ENCODE measurements around the gene VPS51. TPM values are rescaled to one million over a fixed set of nuclear protein-coding genes. Genes with fewer than 3 reads are reported as not detected.

Gene VPS51
- total RNA-seq, 2 experiments from 2014 or later, result 103 TPM

DNA sequence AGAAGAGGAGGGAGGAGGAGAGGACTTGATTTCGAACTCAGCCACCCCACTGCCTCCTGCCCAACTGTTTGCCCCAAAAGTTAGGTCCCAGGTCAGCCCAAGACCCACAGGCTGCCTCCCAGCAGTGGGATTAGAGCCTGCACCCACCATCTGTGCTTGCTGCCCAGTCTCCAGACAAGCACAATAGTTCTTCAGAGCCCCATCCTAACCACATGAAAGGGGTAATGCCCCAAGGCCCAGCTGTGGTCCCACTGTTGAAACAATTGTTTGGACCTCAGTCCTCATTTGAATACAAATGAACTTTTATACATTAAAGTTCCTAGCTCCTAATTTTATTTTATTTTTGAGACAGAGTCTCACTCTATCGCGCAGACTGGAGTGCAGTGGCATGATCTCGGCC lies 5.4 kb upstream of the VPS51 start:
- no peak overlapping the region for H3K4me3 Mint-ChIP-seq
- H3K27ac Mint-ChIP-seq, result no peak overlapping the region
- ChIA-PET CTCF (interaction anchor here (0.9 to 1.8 kb wide), 3 partner anchors 12 to 76 kb away, joined by 3 to 5 read pairs (median 4); partner anchors contain the start of genes ARL2 and SAC3D1), POLR2A (interaction anchor here (0.9 to 20.0 kb wide), 5 partner anchors 9 to 288 kb away, joined by 3 to 294 read pairs (median 5); partner anchors contain the start of genes FAU, MRPL49, TM7SF2 and ZNHIT2)
- H3K27me3 Mint-ChIP-seq, result no peaks in the 10 kb centered on the region
- DNase-seq (no peak), ATAC-seq (no peak)
- H3K36me3 Mint-ChIP-seq (ENCODE audit: low read depth), result peaks cover 9% of the 10 kb centered on the region
- H3K4me1 Mint-ChIP-seq (ENCODE audit: low read depth), result peaks cover 4% of the 10 kb centered on the region
- TF ChIP-seq, protein P1, sequence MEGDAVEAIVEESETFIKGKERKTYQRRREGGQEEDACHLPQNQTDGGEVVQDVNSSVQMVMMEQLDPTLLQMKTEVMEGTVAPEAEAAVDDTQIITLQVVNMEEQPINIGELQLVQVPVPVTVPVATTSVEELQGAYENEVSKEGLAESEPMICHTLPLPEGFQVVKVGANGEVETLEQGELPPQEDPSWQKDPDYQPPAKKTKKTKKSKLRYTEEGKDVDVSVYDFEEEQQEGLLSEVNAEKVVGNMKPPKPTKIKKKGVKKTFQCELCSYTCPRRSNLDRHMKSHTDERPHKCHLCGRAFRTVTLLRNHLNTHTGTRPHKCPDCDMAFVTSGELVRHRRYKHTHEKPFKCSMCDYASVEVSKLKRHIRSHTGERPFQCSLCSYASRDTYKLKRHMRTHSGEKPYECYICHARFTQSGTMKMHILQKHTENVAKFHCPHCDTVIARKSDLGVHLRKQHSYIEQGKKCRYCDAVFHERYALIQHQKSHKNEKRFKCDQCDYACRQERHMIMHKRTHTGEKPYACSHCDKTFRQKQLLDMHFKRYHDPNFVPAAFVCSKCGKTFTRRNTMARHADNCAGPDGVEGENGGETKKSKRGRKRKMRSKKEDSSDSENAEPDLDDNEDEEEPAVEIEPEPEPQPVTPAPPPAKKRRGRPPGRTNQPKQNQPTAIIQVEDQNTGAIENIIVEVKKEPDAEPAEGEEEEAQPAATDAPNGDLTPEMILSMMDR (IDR thresholded peaks at IDR 0.05), result no peak
- intact Hi-C loops (cut with micrococcal nuclease), result no loop called here
- H3K9me3 Mint-ChIP-seq, result no peaks in the 10 kb centered on the region

DNA sequence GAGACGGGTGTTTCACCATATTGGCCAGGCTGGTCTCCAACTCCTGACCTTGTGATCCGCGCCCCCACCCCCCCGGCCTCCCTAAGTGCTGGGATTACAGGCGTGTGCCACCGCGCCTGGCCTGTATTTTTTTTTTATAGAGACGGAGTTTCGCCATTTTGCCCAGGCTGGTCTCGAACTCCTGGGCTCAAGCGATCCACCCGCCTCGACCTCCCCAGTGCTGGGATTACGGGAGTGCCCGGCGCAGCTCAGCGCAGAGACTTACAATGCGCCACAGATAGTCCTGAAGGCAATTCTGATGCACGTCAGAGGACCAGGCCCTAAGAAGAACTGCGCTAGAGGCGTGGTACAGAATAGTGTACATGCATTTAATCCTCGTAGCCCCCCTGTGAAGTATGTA lies 587 bp upstream of the VPS51 start:
- DNase-seq, result no peak
- TF ChIP-seq, protein P1 (IDR thresholded peaks at IDR 0.05), result no peak
- H3K27ac Mint-ChIP-seq, result peak overlapping the region; percentile 96
- H3K36me3 Mint-ChIP-seq (ENCODE audit: low read depth), result peaks cover 5% of the 10 kb centered on the region
- intact Hi-C loops (cut with micrococcal nuclease), result no loop called here
- ChIA-PET CTCF (interaction anchor here (1.1 to 7.4 kb wide), 2 partner anchors 15 to 17 kb away, joined by 3 to 115 read pairs; partner anchors contain the start of gene TM7SF2), POLR2A (interaction anchor here (0.7 to 20.0 kb wide), 7 partner anchors 9 to 260 kb away, joined by 3 to 294 read pairs (median 9); partner anchors contain the start of genes CDCA5, FAU, MRPL49 and TM7SF2)
- H3K4me1 Mint-ChIP-seq (ENCODE audit: low read depth), result peaks cover 15% of the 10 kb centered on the region
- H3K9me3 Mint-ChIP-seq, result no peaks in the 10 kb centered on the region
- no peaks in the 10 kb centered on the region for H3K27me3 Mint-ChIP-seq
- peak overlapping the region; percentile 93 for H3K4me3 Mint-ChIP-seq
- no peak for ATAC-seq

GRCh38 chr11:65096926-65097325 lies 912 bp downstream of the VPS51 start:
- no peaks in the 10 kb centered on the region for H3K27me3 Mint-ChIP-seq
- H3K4me1 Mint-ChIP-seq (ENCODE audit: low read depth), result peaks cover 15% of the 10 kb centered on the region
- TF ChIP-seq, protein P1 (IDR thresholded peaks at IDR 0.05), result no peak
- ATAC-seq (no peak), DNase-seq (no peak)
- peaks cover 5% of the 10 kb centered on the region for H3K36me3 Mint-ChIP-seq (ENCODE audit: low read depth)
- ChIA-PET POLR2A (interaction anchor here (0.9 to 20.0 kb wide), 9 partner anchors 11 to 173 kb away, joined by 3 to 294 read pairs (median 3); partner anchors contain the start of genes CAPN1, CDCA5, FAU and MRPL49), CTCF (interaction anchor here (0.7 to 7.4 kb wide), 6 partner anchors 14 to 84 kb away, joined by 3 to 115 read pairs (median 4); partner anchors contain the start of genes ARL2, TM7SF2 and ZNHIT2)
- peak overlapping the region; percentile 96 for H3K27ac Mint-ChIP-seq
- intact Hi-C loops (cut with micrococcal nuclease), result no loop called here
- H3K9me3 Mint-ChIP-seq, result no peaks in the 10 kb centered on the region
- H3K4me3 Mint-ChIP-seq, result peak overlapping the region; percentile 93

- no peak overlapping the region for H3K4me3 Mint-ChIP-seq
- DNase-seq (no peak), ATAC-seq (no peak)
- ChIA-PET CTCF (interaction anchor here (0.6 to 7.4 kb wide), 3 partner anchors 10 to 256 kb away, joined by 3 to 115 read pairs (median 4); partner anchors contain the start of genes CDC42BPG and TM7SF2), POLR2A (interaction anchor here (1.0 to 20.0 kb wide), 5 partner anchors 10 to 87 kb away, joined by 3 to 294 read pairs (median 5); partner anchors contain the start of genes ARL2, FAU, MRPL49 and TM7SF2)
- TF ChIP-seq, protein P1 (IDR thresholded peaks at IDR 0.05), result peak; percentile 21
- H3K36me3 Mint-ChIP-seq (ENCODE audit: low read depth), result peaks cover 12% of the 10 kb centered on the region
- intact Hi-C loops (cut with micrococcal nuclease), result no loop called here
- H3K27me3 Mint-ChIP-seq, result no peaks in the 10 kb centered on the region
- no peak overlapping the region for H3K27ac Mint-ChIP-seq
- H3K4me1 Mint-ChIP-seq (ENCODE audit: low read depth), result peaks cover 20% of the 10 kb centered on the region
- no peaks in the 10 kb centered on the region for H3K9me3 Mint-ChIP-seq
Measured at GRCh38 chr11:65100674-65101350, 4.8 kb downstream of the VPS51 start.

All from activated CD8-positive, alpha-beta T cell treated with anti-CD3 and anti-CD28 coated beads for 36 hours (primary cell).